Erythroblast (primary cell): ENCODE data around the gene CTNNA1.

Experiments
- GATA1 ChIP-seq: IDR thresholded peaks from 2 replicates; pipeline ENCODE4 v1.6.1; 2011; ENCODE audit warnings: low read depth, mild to moderate bottlenecking, control low read depth, low read length, moderate library complexity
- POLR2A ChIP-seq: IDR thresholded peaks from 2 replicates; pipeline ENCODE4 v1.6.1; 2011; ENCODE audit warnings: mild to moderate bottlenecking, low read length

GRCh38 chr5:138717399-138717798, 35.8 kb upstream of the CTNNA1 start:
- TF ChIP-seq POLR2A (no peak), GATA1 (no peak)
